Transverse colon (tissue), 4 donors: ENCODE measurements around the gene RGR.

Source experiments
- POLR2A ChIP-seq: fragments of 450-650 bp; IDR thresholded peaks from one replicate; pipeline ENCODE4 v1.6.1; 2016; ENCODE audit warnings: antibody characterized with exemption, mild to moderate bottlenecking, moderate library complexity
- POLR2AphosphoS5 ChIP-seq, 3 donors: sonication (generic); formaldehyde crosslinking; IDR thresholded peaks; one replicate each; pipeline ENCODE4 v1.6.1; 2016; ENCODE audit warnings: antibody characterized with exemption in 3 of 3
- TF ChIP-seq, protein P1 (sequence below), 5 experiments: fragments of 200-600 bp in 3 of 5; fragments of 450-650 bp in 2 of 5; sonication (generic) in 3 of 5; IDR thresholded peaks; 1 replicate in 2 of 5; 2 replicates in 3 of 5; pipeline ENCODE4 v1.5.1; 2016 to 2017; ENCODE audit warnings: antibody characterized with exemption in 5 of 5, inconsistent platforms in 3 of 5, mild to moderate bottlenecking in 2 of 5, moderate library complexity in 1 of 5

DNA sequence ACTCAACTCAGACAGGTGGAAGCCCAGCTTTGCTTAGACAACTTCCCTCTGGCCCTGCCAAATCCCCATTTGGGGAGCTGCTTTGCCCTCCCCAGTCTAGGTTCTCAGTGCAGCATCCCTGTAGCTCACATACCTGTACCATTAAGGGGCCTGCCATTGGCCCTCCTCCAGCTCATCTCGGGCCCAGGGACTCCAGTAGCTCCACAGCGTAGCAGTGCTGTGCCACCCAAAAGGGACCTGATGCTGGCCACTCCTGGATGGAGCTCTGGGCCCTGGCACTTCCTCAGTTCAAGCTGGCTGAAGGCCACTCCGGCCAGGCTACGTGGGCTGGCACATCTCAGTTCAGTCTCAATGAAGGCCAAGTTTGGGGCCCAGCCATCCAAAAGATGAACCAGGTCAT lies 10.9 kb upstream of the RGR start:
- TF ChIP-seq, protein P1, sequence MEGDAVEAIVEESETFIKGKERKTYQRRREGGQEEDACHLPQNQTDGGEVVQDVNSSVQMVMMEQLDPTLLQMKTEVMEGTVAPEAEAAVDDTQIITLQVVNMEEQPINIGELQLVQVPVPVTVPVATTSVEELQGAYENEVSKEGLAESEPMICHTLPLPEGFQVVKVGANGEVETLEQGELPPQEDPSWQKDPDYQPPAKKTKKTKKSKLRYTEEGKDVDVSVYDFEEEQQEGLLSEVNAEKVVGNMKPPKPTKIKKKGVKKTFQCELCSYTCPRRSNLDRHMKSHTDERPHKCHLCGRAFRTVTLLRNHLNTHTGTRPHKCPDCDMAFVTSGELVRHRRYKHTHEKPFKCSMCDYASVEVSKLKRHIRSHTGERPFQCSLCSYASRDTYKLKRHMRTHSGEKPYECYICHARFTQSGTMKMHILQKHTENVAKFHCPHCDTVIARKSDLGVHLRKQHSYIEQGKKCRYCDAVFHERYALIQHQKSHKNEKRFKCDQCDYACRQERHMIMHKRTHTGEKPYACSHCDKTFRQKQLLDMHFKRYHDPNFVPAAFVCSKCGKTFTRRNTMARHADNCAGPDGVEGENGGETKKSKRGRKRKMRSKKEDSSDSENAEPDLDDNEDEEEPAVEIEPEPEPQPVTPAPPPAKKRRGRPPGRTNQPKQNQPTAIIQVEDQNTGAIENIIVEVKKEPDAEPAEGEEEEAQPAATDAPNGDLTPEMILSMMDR (IDR thresholded peaks at IDR 0.05) = no peak
- TF ChIP-seq POLR2AphosphoS5 (IDR thresholded peaks at IDR 0.05) (no peak), POLR2A (no peak)
